ENCODE data around the gene VTI1A.

DNA sequence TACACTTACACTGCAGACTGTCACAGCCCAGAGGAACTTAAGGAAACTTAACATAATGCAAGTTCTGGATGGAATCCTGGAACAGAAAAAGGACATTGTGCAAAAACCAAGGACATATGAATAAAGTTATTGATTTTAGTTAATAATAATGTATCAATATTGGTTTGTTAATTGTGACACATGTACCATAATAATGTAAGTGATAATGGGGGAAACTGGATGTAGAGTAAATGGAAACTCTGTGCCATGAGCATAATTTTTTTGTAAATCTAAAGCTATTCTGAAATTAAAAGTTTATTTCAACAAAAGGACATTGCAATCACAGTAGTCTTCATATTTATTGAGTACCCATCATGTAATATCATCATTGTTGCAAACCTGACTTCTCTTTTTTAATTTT lies 107.2 kb downstream of the VTI1A start:
- TF ChIP-seq JUN (IDR thresholded peaks at IDR 0.05) (no peak), JUNB (IDR thresholded peaks at IDR 0.05) (no peak), HMGXB4 (CRISPR knock-in tag; IDR thresholded peaks at IDR 0.05; ENCODE audit: borderline replicate concordance) (no peak), SMC3 (IDR thresholded peaks at IDR 0.05) (no peak), EHF (CRISPR knock-in tag; IDR thresholded peaks at IDR 0.05) (no peak), PHF8 (IDR thresholded peaks at IDR 0.05; ENCODE audit: borderline replicate concordance, low read depth) (no peak), EP300 (IDR thresholded peaks at IDR 0.05) (no peak), RAD21 (conservative IDR thresholded peaks at IDR 0.05 in 1 of 2, IDR thresholded peaks at IDR 0.05 in 1 of 2) (no peak), POLR2A (IDR thresholded peaks at IDR 0.05; ENCODE audit: low read length) (no peak)
- TF ChIP-seq, protein P1, sequence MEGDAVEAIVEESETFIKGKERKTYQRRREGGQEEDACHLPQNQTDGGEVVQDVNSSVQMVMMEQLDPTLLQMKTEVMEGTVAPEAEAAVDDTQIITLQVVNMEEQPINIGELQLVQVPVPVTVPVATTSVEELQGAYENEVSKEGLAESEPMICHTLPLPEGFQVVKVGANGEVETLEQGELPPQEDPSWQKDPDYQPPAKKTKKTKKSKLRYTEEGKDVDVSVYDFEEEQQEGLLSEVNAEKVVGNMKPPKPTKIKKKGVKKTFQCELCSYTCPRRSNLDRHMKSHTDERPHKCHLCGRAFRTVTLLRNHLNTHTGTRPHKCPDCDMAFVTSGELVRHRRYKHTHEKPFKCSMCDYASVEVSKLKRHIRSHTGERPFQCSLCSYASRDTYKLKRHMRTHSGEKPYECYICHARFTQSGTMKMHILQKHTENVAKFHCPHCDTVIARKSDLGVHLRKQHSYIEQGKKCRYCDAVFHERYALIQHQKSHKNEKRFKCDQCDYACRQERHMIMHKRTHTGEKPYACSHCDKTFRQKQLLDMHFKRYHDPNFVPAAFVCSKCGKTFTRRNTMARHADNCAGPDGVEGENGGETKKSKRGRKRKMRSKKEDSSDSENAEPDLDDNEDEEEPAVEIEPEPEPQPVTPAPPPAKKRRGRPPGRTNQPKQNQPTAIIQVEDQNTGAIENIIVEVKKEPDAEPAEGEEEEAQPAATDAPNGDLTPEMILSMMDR (IDR thresholded peaks at IDR 0.05) = no peak
- TF ChIP-seq, protein P2, sequence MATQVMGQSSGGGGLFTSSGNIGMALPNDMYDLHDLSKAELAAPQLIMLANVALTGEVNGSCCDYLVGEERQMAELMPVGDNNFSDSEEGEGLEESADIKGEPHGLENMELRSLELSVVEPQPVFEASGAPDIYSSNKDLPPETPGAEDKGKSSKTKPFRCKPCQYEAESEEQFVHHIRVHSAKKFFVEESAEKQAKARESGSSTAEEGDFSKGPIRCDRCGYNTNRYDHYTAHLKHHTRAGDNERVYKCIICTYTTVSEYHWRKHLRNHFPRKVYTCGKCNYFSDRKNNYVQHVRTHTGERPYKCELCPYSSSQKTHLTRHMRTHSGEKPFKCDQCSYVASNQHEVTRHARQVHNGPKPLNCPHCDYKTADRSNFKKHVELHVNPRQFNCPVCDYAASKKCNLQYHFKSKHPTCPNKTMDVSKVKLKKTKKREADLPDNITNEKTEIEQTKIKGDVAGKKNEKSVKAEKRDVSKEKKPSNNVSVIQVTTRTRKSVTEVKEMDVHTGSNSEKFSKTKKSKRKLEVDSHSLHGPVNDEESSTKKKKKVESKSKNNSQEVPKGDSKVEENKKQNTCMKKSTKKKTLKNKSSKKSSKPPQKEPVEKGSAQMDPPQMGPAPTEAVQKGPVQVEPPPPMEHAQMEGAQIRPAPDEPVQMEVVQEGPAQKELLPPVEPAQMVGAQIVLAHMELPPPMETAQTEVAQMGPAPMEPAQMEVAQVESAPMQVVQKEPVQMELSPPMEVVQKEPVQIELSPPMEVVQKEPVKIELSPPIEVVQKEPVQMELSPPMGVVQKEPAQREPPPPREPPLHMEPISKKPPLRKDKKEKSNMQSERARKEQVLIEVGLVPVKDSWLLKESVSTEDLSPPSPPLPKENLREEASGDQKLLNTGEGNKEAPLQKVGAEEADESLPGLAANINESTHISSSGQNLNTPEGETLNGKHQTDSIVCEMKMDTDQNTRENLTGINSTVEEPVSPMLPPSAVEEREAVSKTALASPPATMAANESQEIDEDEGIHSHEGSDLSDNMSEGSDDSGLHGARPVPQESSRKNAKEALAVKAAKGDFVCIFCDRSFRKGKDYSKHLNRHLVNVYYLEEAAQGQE (IDR thresholded peaks at IDR 0.05) = no peak

All from A549 (cell line).